Thymus (tissue), 11 donors: ENCODE measurements around the gene GPR156. TPM values are rescaled to one million over a fixed set of nuclear protein-coding genes. Genes with fewer than 3 reads are reported as not detected.
"Not testable (repeated sequence)": the region's sequence is repeated elsewhere in the genome, so short reads cannot be mapped to it uniquely, and the experiment has no call there.

ENCODE experiments used
- DNase-seq, 9 donors: peaks; one replicate each; pipeline ENCODE4 v3.0.0-alpha.2; 2013; ENCODE audit warnings: low spot score in 9 of 9, low read depth in 6 of 9, missing footprints in 1 of 9
- H3K27ac ChIP-seq, 2 donors: one replicate each; pipeline ENCODE4 v1.5.1; 2013; ENCODE audit warnings: control low read depth in 1 of 2, low read depth in 1 of 2, low read length in 1 of 2, mild to moderate bottlenecking in 1 of 2, moderate library complexity in 1 of 2
- H3K27me3 ChIP-seq, 2 donors: one replicate each; pipeline ENCODE4 v1.5.1; 2013; ENCODE audit warnings: low read length in 1 of 2; ENCODE audit not compliant: control insufficient read depth in 2 of 2, insufficient read depth in 1 of 2
- H3K36me3 ChIP-seq, 2 donors: one replicate each; pipeline ENCODE4 v1.5.1; 2013; ENCODE audit warnings: low read length in 1 of 2, mild to moderate bottlenecking in 1 of 2, moderate library complexity in 1 of 2; ENCODE audit not compliant: control insufficient read depth in 2 of 2, insufficient read depth in 2 of 2
- H3K4me1 ChIP-seq, 2 donors: one replicate each; pipeline ENCODE4 v1.5.1; 2013; ENCODE audit warnings: low read length in 2 of 2; ENCODE audit not compliant: control insufficient read depth in 2 of 2, insufficient read depth in 2 of 2
- H3K4me3 ChIP-seq, 2 donors: one replicate each; pipeline ENCODE4 v1.5.1; 2013; ENCODE audit warnings: low read length in 2 of 2, control low read depth in 1 of 2, mild to moderate bottlenecking in 1 of 2
- H3K9me3 ChIP-seq, 2 donors: one replicate each; pipeline ENCODE4 v1.5.1; 2013; ENCODE audit warnings: low read length in 1 of 2, mild to moderate bottlenecking in 1 of 2; ENCODE audit not compliant: control insufficient read depth in 2 of 2, insufficient read depth in 1 of 2
- WGBS: extraction: QIAGEN DNeasy Blood & Tissue Kit; methylation state at CpG from one replicate; pipeline ENCODE4 v1.1.7; 2013; 5-methylcytosine and 5-hydroxymethylcytosine counted together
- polyA plus RNA-seq: library from polyadenylated mRNA; stranded (reverse); fragments of 200-250 nt; gene quantifications from one replicate; pipeline ENCODE4 v1.2.3, GENCODE V29; 2013
- total RNA-seq: library from RNA; stranded (reverse); fragments of 120-200 nt; gene quantifications from one replicate; pipeline ENCODE4 v1.2.4, GENCODE V29; 2013
- donor health status: healthy.

GPR156 gene
- total and polyA plus RNA-seq, 2 donors = 0.11 to 0.42 TPM

DNA sequence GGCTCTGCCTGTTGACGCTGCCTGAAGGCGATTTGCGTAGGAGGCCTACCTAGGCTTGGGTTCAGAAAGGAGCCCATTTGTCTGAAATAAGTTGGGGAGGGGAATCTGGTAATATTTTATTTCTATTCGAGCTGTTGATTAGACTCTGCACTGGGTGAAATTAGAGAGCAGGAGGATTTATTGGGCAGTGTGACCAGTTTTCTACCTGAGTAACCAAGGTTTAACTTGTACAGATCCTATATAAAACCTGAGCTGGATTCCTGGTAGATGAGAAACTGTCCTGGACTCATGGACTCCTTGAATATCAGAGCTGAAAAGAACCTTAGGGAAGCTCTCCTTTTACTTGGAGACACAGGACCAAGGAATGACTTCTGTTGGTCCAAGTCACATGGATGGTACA, 19.6 kb upstream of the GPR156 start:
- Histone ChIP-seq H3K4me1 (no peaks in the 10 kb centered on the region), H3K9me3 (peaks cover 0 to 10% of the 10 kb centered on the region in 2 donors), H3K27ac (no peak overlapping the region), H3K27me3 (peaks cover 0 to 3% of the 10 kb centered on the region in 2 donors), H3K4me3 (no peak overlapping the region), H3K36me3 (no peaks in the 10 kb centered on the region)
- 97% methylated on average over 4 of the region's 4 CpGs for WGBS
- DNase-seq = no peak

DNA sequence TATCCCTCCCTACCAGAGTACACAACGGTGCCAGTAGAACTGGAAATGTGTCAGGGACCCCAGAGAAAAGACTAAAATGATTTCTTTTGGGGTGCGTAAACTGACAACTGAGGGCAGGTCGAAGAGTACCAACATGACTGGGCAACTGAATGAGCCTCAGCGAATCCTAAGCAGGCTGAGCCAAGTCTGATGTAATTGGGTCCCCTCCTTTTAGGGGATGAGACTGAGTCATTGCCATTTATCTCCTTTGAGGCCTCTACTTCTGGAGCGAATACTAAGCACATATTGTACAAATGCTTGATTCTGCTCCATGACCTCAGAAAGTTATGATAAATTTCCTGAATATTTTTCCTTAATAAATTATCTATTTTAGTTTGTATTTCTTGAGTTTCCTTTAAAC, 17.3 kb upstream of the GPR156 start:
- DNase-seq = no peak
- Histone ChIP-seq H3K36me3 (no peaks in the 10 kb centered on the region), H3K27me3 (peaks cover 0 to 3% of the 10 kb centered on the region in 2 donors), H3K9me3 (peaks cover 0 to 7% of the 10 kb centered on the region in 2 donors), H3K4me3 (no peak overlapping the region), H3K27ac (no peak overlapping the region), H3K4me1 (no peaks in the 10 kb centered on the region)
- WGBS = 95% methylated on average over 5 of the region's 5 CpGs

DNA sequence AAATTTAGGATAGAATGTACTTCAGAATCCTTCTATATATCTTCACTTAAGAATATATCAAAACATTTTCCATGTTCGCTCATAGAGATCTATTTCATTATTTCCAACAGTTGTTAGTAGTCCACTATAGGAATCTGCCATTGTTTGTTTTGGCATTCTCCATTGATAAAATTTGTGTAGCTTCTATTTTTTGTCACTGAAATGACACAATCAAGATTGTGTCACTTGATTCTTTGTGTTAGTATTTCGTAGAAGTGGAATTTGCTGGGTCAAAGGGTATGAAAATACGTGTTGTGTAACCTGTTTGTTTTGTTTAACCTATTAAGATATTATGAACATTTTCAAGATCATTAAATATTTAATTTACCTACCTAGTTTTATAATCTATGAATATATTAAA, 15.9 kb upstream of the GPR156 start:
- H3K36me3 ChIP-seq = no peaks in the 10 kb centered on the region
- H3K9me3 ChIP-seq = no peaks in the 10 kb centered on the region
- 97% methylated on average over 3 of the region's 3 CpGs for WGBS
- H3K4me1 ChIP-seq = no peaks in the 10 kb centered on the region
- no peak overlapping the region for H3K27ac ChIP-seq
- H3K4me3 ChIP-seq = no peak overlapping the region
- H3K27me3 ChIP-seq = no peaks in the 10 kb centered on the region
- DNase-seq = no peak

DNA sequence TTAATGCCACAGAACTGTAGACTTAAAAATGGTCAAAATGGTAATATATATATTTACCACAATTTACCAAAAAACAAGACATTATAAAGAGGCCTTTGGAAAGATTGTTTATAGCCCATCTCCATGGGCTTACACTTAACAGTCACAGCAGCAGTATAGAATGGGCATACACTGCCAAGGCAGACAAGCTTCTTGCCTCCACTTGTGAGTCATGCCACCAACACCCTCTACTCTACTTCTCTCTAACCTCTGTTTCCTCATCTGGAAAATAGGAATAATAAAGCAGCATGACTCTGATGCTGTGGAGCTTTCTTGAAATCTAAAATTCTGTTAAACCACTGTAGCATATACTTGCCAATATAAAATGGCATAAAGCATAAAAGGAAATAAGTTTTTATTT, 14.4 kb upstream of the GPR156 start:
- Histone ChIP-seq H3K27ac (no peak overlapping the region), H3K4me1 (no peaks in the 10 kb centered on the region), H3K9me3 (no peaks in the 10 kb centered on the region), H3K36me3 (no peaks in the 10 kb centered on the region), H3K27me3 (no peaks in the 10 kb centered on the region), H3K4me3 (no peak overlapping the region)
- DNase-seq = no peak

DNA sequence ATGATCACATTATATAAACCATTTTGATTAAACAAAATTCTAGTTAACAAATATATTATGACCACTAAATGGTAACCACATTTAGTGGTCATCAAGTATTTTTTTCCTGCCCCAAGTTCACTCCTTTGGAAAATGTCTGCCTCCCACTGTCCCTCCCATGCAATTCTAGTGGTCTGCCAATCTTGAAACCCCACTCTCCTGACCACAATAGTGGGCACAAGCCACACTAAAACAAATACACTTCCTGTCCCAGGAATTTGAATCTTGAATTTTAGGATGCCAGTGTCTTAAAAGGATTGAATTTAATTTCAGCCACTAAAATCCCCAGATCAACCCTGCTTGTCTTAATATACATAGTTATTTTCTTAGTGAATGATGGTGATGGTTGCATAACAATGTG, 14.0 kb upstream of the GPR156 start:
- Histone ChIP-seq H3K36me3 (no peaks in the 10 kb centered on the region), H3K9me3 (no peaks in the 10 kb centered on the region), H3K4me1 (no peaks in the 10 kb centered on the region), H3K27me3 (no peaks in the 10 kb centered on the region), H3K4me3 (no peak overlapping the region), H3K27ac (no peak overlapping the region)
- no peak for DNase-seq

DNA sequence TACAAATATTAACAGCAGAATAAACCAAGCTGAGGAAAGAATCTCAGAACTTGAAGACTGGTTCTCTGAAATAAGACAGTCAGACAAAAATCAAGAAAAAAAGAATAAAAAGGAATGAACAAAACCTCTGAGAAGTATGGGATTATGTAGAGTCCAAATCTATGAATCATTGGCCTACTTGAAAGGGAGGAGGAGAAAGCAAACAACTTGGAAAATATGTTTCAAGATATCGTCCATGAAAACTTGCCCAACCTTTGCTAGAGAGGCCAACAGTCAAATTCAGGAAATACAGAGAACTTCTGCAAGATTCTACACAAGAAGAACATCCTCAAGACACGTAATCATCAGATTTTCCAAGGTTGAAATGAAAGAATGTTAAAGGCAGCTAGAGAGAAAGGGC, 6.5 kb upstream of the GPR156 start:
- 98% methylated on average over 2 of the region's 2 CpGs for WGBS
- DNase-seq, H3K4me3 ChIP-seq, H3K4me1 ChIP-seq, H3K27ac ChIP-seq, H3K9me3 ChIP-seq, H3K36me3 ChIP-seq: not testable (repeated sequence)
- peaks cover 0 to 14% of the 10 kb centered on the region in 2 donors for H3K27me3 ChIP-seq

DNA sequence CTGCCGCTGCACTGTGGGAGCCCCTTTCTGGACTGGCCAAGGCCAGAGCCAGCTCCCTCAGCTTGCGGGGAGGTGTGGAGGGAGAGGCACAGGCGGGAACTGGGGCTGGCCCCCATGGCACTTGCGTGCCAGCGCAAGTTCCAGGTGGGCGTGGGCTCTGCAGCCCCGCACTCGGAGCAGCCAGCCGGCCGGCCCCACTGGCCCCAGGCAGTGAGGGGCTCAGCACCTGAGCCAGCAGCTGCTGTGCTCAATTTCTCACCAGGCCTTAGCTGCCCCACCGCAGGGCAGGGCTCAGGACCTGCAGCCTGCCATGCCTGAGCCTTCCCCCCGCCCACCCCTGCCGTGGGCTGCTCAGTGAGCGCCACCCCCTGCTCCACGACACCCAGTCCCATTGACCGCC, 4.6 kb upstream of the GPR156 start:
- H3K36me3 ChIP-seq = no peaks in the 10 kb centered on the region
- WGBS = 83% methylated on average over 16 of the region's 16 CpGs
- H3K4me1 ChIP-seq = no peaks in the 10 kb centered on the region
- DNase-seq = no peak
- peaks cover 10 to 32% of the 10 kb centered on the region in 2 donors for H3K27me3 ChIP-seq
- no peak overlapping the region for H3K4me3 ChIP-seq
- no peaks in the 10 kb centered on the region for H3K9me3 ChIP-seq
- no peak overlapping the region for H3K27ac ChIP-seq

DNA sequence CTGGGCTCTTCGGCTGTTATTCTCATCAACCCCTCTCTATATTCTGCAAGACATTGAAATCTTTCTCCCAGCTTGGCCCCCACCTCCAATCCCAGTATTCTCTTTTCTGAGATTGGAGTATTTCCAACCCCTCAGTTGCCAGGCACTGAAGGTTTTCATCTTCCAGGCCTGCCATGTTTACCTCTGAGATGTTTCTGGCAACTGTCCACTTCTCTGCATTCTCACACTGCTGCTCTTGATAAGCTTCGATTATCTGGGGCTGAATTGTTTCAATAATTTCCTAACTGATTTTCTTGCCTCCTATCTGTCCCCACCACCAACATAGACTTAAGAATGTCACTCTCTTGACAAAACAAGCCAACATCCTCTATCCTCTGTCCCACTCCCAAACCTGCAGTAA, 1.4 kb upstream of the GPR156 start:
- H3K36me3 ChIP-seq = no peaks in the 10 kb centered on the region
- DNase-seq = no peak
- H3K9me3 ChIP-seq = no peaks in the 10 kb centered on the region
- peaks cover 17 to 53% of the 10 kb centered on the region in 2 donors for H3K27me3 ChIP-seq
- H3K4me1 ChIP-seq = no peaks in the 10 kb centered on the region
- 88% methylated on average over 2 of the region's 2 CpGs for WGBS
- H3K4me3 ChIP-seq = no peak overlapping the region
- no peak overlapping the region for H3K27ac ChIP-seq

DNA sequence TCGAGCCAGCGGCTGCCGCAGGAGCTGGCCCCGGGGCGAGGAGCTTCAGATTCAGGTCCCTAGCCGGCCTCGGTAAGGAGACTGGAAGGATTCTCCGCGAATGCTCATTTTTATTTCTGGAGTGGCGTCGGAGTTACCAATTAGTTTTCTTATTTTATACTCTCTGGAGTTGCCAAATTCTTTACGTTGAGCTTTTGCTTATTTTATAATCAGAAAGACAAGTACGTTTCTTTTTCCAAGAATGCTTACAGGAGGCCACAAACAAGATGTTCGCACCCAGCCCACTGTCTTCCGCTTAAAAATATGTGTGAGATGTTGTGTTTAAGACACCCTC, 453 bp upstream of the GPR156 start:
- Histone ChIP-seq H3K27me3 (peaks cover 17 to 55% of the 10 kb centered on the region in 2 donors), H3K9me3 (no peaks in the 10 kb centered on the region), H3K27ac (no peak overlapping the region), H3K36me3 (no peaks in the 10 kb centered on the region), H3K4me1 (no peaks in the 10 kb centered on the region), H3K4me3 (peak overlapping the region in 1 of 2 donors; percentile 9)
- no peak for DNase-seq
- WGBS = 42% methylated on average over 15 of the region's 15 CpGs

DNA sequence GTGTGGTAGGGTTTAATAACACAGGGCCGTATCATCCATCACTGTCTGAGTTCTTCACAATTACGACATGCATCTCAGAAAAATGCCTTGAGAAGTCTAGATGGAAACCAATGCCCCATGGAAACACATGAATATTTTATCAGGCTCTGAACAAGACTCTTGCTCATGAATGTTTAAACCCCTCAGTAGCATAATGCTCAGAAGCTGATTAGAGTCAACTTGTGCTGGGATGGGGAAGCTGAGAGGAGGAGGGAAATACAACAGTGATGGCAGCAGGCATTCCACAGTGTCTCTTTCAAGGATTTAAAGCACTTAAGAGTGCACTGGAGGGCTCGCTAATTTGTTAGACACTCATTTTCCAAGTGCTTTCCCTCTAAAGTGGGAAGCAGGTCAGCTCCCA, 3.8 kb downstream of the GPR156 start:
- Histone ChIP-seq H3K27ac (no peak overlapping the region), H3K36me3 (no peaks in the 10 kb centered on the region), H3K4me1 (no peaks in the 10 kb centered on the region), H3K4me3 (no peak overlapping the region), H3K27me3 (peaks cover 17 to 39% of the 10 kb centered on the region in 2 donors), H3K9me3 (no peaks in the 10 kb centered on the region)
- DNase-seq = no peak
- 95% methylated on average over 3 of the region's 3 CpGs for WGBS
